K562 (cell line): ENCODE measurements around the gene PDHB. TPM values are rescaled to one million over a fixed set of nuclear protein-coding genes. Genes with fewer than 3 reads are reported as not detected.

Experiments used
- ARID3B ChIP-seq: fragments of 250-450 bp; sonication (Bioruptor Pico); IDR thresholded peaks from 2 replicates; pipeline ENCODE4 v1.4.0; 2020; ENCODE audit warnings: borderline replicate concordance
- C11orf30 ChIP-seq: fragments of 450-650 bp; IDR thresholded peaks from 2 replicates; pipeline ENCODE4 v1.6.1; 2016; ENCODE audit warnings: low read depth, mild to moderate bottlenecking
- CBX1 ChIP-seq: sonication (generic); IDR thresholded peaks from 2 replicates; pipeline ENCODE4 v1.6.1; 2016; ENCODE audit warnings: antibody characterized with exemption, low read depth, mild to moderate bottlenecking
- LARP7 ChIP-seq: fragments of 450-650 bp; IDR thresholded peaks from 2 replicates; pipeline ENCODE4 v1.6.1; 2016
- MAFF ChIP-seq: IDR thresholded peaks from 2 replicates; pipeline ENCODE4 v1.6.1; 2012; ENCODE audit warnings: low read length, improper control_type of control experiment
- MGA ChIP-seq: fragments of 450-650 bp; IDR thresholded peaks from 2 replicates; pipeline ENCODE4 v1.6.1; 2016; ENCODE audit warnings: mild to moderate bottlenecking, moderate library complexity
- SIN3A ChIP-seq, 2 experiments: fragments of 150-350 bp in 1 of 2; IDR thresholded peaks; 2 replicates each; pipeline ENCODE4 v1.6.1; 2011 to 2016; ENCODE audit warnings: borderline replicate concordance in 2 of 2, low read depth in 2 of 2, low read length in 2 of 2, mild to moderate bottlenecking in 2 of 2, moderate library complexity in 2 of 2; ENCODE audit not compliant: control insufficient read depth in 1 of 2
- SNIP1 ChIP-seq: fragments of 450-650 bp; IDR thresholded peaks from 2 replicates; pipeline ENCODE4 v1.7.1; 2017; ENCODE audit warnings: low read depth, mild to moderate bottlenecking
- TOE1 ChIP-seq, 2 experiments: fragments of 450-650 bp in 1 of 2; sonication (generic) in 1 of 2; formaldehyde crosslinking in 1 of 2; IDR thresholded peaks; 2 replicates each; pipeline versions ENCODE4 v1.7.1 to v1.8.0; 2016 to 2022; ENCODE audit warnings: borderline replicate concordance in 2 of 2, mild to moderate bottlenecking in 2 of 2, antibody characterized with exemption in 1 of 2, inconsistent platforms in 1 of 2, low read depth in 1 of 2, missing genetic modification reagents in 1 of 2, moderate library complexity in 1 of 2
- ZC3H4 ChIP-seq: sonication (generic); formaldehyde crosslinking; IDR thresholded peaks from 2 replicates; pipeline ENCODE4 v1.9.0; 2021; ENCODE audit warnings: missing genetic modification reagents, borderline replicate concordance
- ZNF695 ChIP-seq: fragments of 450-650 bp; formaldehyde crosslinking; IDR thresholded peaks from 2 replicates; pipeline ENCODE4 v1.4.0; 2020; ENCODE audit warnings: mild to moderate bottlenecking, moderate library complexity
- polyA plus RNA-seq, 8 experiments: library from polyadenylated mRNA; depleted of rRNA in 4 of 8; stranded (reverse) in 5 of 8; unstranded in 3 of 8; fragments of >200 nt; fragmentation: Nextera tagmentation in 2 of 8; fragmentation: Illumina TruSeq in 1 of 8; extraction: Ambion mirVana in 2 of 8; extraction: Trizol in 1 of 8; gene quantifications; 2 replicates each; pipeline versions ENCODE4 v1.2.1 to v1.2.3, GENCODE V29; 2011 to 2014; ENCODE audit warnings: inconsistent platforms in 1 of 8, missing spikeins in 1 of 8
- total RNA-seq, 7 experiments: library from RNA; depleted of rRNA in 6 of 7; stranded (reverse); fragments of >200 nt in 6 of 7; fragmentation: Illumina TruSeq in 2 of 7; extraction: Trizol in 2 of 7; gene quantifications; 2 replicates each; pipeline versions ENCODE4 v1.2.1 to v1.2.3, GENCODE V29; 2011 to 2021; ENCODE audit warnings: low replicate concordance in 1 of 7

The PDHB gene
- total and polyA plus RNA-seq, 9 of the 15 experiments (the other 6 are each of a cell fraction or from before 2014, with no cell fraction given) = 51.2 to 178 (median 85.2) TPM

- TF ChIP-seq MGA (no peak), ZC3H4 (no peak), ARID3B (CRISPR knock-in tag) (no peak), LARP7 (no peak), MAFF (peak; percentile 32; the same call in 1 of the 2 replicates), C11orf30 (0 out of 2 replicates have a peak, but pooled peaks have one; percentile 28), CBX1 (no peak), TOE1 (IDR thresholded peaks at IDR 0.05; ENCODE audit: borderline replicate concordance) (no peak), TOE1 (CRISPR knock-in tag; IDR thresholded peaks at IDR 0.05; ENCODE audit: borderline replicate concordance, low read depth) (no peak), SIN3A (IDR thresholded peaks at IDR 0.05; ENCODE audit: borderline replicate concordance in 2 of 2, control insufficient read depth in 1 of 2, low read depth in 2 of 2, low read length in 2 of 2) (no peak), SNIP1 (no peak), ZNF695 (CRISPR knock-in tag) (no peak)
Measured at GRCh38 chr3:58425782-58426181, 7.8 kb downstream of the PDHB start (continued).
